ENCODE measurements around the gene CCL18. TPM values are rescaled to one million over a fixed set of nuclear protein-coding genes. Genes with fewer than 3 reads are reported as not detected.
A peak's percentile ranks its signal among the peaks of the same experiment; 100 is the strongest.
"Not testable (repeated sequence)": the region's sequence is repeated elsewhere in the genome, so short reads cannot be mapped to it uniquely, and the experiment has no call there.

Gene CCL18
- total RNA-seq, result 146 TPM
- long read RNA-seq, transcript CCL18-201 (3 exons, 1,324 nt), result major isoform, 66 of 71 reads
- long read RNA-seq, partial matches to known transcripts, result 1 of 71 reads
- long read RNA-seq, other reads (novel, unspliced or antisense), result 4 of 71 reads

GRCh38 chr17:36063786-36064541 lies at the start of gene CCL18:
TSS of gene CCL18 (plus strand) at chr17:36064272. CDS start at chr17:36064343, 71 bp downstream.
- ATAC-seq (peak in 1 of 2 donors; percentile 22), DNase-seq (no peak)
- no peaks in the 10 kb centered on the region for H3K36me3 ChIP-seq
- no peak for TF ChIP-seq CTCF (IDR thresholded peaks at IDR 0.05)
- no peak within 1 kb of the TSS for H3K27ac ChIP-seq
- H3K4me3 ChIP-seq, result no peak within 1 kb of the TSS
- H3K4me1 ChIP-seq, result no peaks in the 10 kb centered on the region
- intact Hi-C loops (cut with DNase I), result no loop called here
- H3K27me3 ChIP-seq (ENCODE audit: low read depth), result no peaks in the 10 kb centered on the region
- no peaks in the 10 kb centered on the region for H3K9me3 ChIP-seq

- no peaks in the 10 kb centered on the region for H3K9me3 ChIP-seq
- H3K27ac ChIP-seq, result no peak overlapping the region
- H3K4me1 ChIP-seq, result peaks cover 12% of the 10 kb centered on the region
- no peak overlapping the region for H3K4me3 ChIP-seq
- no peaks in the 10 kb centered on the region for H3K36me3 ChIP-seq
- DNase-seq (no peak), ATAC-seq (no peak)
- no peak for TF ChIP-seq CTCF (IDR thresholded peaks at IDR 0.05)
- intact Hi-C loops (cut with DNase I), result no loop called here
- no peaks in the 10 kb centered on the region for H3K27me3 ChIP-seq (ENCODE audit: low read depth)
Observed at GRCh38 chr17:36014946-36015345, 49.1 kb upstream of the CCL18 start.

- H3K4me3 ChIP-seq; H3K36me3 ChIP-seq; H3K27me3 ChIP-seq (ENCODE audit: low read depth); H3K9me3 ChIP-seq; intact Hi-C loops (cut with DNase I); ATAC-seq; H3K27ac ChIP-seq; DNase-seq: not testable (repeated sequence)
- peaks cover 12% of the 10 kb centered on the region for H3K4me1 ChIP-seq
Observed at GRCh38 chr17:36015895-36016294, 48.2 kb upstream of the CCL18 start.

- Histone ChIP-seq H3K27me3 (ENCODE audit: low read depth) (no peaks in the 10 kb centered on the region), H3K9me3 (no peaks in the 10 kb centered on the region), H3K27ac (no peak overlapping the region), H3K4me1 (peaks cover 12% of the 10 kb centered on the region), H3K4me3 (no peak overlapping the region), H3K36me3 (no peaks in the 10 kb centered on the region)
- intact Hi-C loops (cut with DNase I), result no loop called here
- ATAC-seq (no peak), DNase-seq (no peak)
- TF ChIP-seq CTCF (IDR thresholded peaks at IDR 0.05), result no peak
Observed at GRCh38 chr17:36016555-36016954, 47.5 kb upstream of the CCL18 start.

GRCh38 chr17:36017799-36018198 lies 46.3 kb upstream of the CCL18 start, which contains the start of gene CCL23:
TSS of gene CCL23 (minus strand) at chr17:36017972. CDS start at chr17:36017897, 75 bp downstream.
- H3K4me1 ChIP-seq, result peaks cover 12% of the 10 kb centered on the region
- no peak within 1 kb of the TSS for H3K27ac ChIP-seq
- H3K9me3 ChIP-seq, result no peaks in the 10 kb centered on the region
- no peak within 1 kb of the TSS for H3K4me3 ChIP-seq
- H3K27me3 ChIP-seq (ENCODE audit: low read depth), result no peaks in the 10 kb centered on the region
- ATAC-seq (peak; percentile 41 to 44), DNase-seq (no peak)
- H3K36me3 ChIP-seq, result no peaks in the 10 kb centered on the region
- intact Hi-C loops (cut with DNase I), result no loop called here
- no peak for TF ChIP-seq CTCF (IDR thresholded peaks at IDR 0.05)

- Histone ChIP-seq H3K4me1 (peaks cover 12% of the 10 kb centered on the region), H3K9me3 (no peaks in the 10 kb centered on the region), H3K4me3 (no peak overlapping the region), H3K27me3 (ENCODE audit: low read depth) (no peaks in the 10 kb centered on the region), H3K27ac (no peak overlapping the region), H3K36me3 (no peaks in the 10 kb centered on the region)
- ATAC-seq (no peak), DNase-seq (no peak)
- intact Hi-C loops (cut with DNase I), result no loop called here
- no peak for TF ChIP-seq CTCF (IDR thresholded peaks at IDR 0.05)
Observed at GRCh38 chr17:36019423-36019822, 44.6 kb upstream of the CCL18 start.

Measured in lower lobe of right lung (tissue), 2 donors.